MM.1S (cell line): Measurements from ENCODE around the gene TNFAIP1.

Experiments used
- DNase-seq: peaks from one replicate; pipeline ENCODE4 v3.0.0-alpha.2; 2015
- H2AFZ ChIP-seq: fragments of 300-600 bp; sonication (generic); 2 replicates; pipeline ENCODE4 v1.6.0; 2016; ENCODE audit warnings: antibody characterized with exemption, low read length
- H3F3A ChIP-seq: fragments of 300-600 bp; sonication (generic); 2 replicates; pipeline ENCODE4 v1.6.1; 2016; ENCODE audit warnings: mild to moderate bottlenecking, antibody characterized with exemption, low read length, moderate library complexity, mixed read lengths; ENCODE audit not compliant: insufficient read depth
- H3K27ac ChIP-seq: fragments of 300-600 bp; sonication (generic); 2 replicates; pipeline ENCODE4 v1.5.1; 2016; ENCODE audit warnings: mild to moderate bottlenecking, low read length
- H3K27me3 ChIP-seq: fragments of 300-600 bp; sonication (generic); replicated peaks from 2 replicates; pipeline ENCODE4 v1.6.0; 2016; ENCODE audit warnings: low read length; ENCODE audit not compliant: insufficient read depth
- H3K36me3 ChIP-seq: fragments of 300-600 bp; sonication (generic); replicated peaks from 2 replicates; pipeline ENCODE4 v1.6.1; 2016; ENCODE audit warnings: mild to moderate bottlenecking, low read length, mixed read lengths; ENCODE audit not compliant: insufficient read depth
- H3K4me1 ChIP-seq: fragments of 300-600 bp; sonication (generic); 2 replicates; pipeline ENCODE4 v1.6.1; 2016; ENCODE audit warnings: low read length, mixed read lengths
- H3K4me2 ChIP-seq: fragments of 300-600 bp; sonication (generic); 2 replicates; pipeline ENCODE4 v1.6.0; 2016; ENCODE audit warnings: low read depth, low read length
- H3K4me3 ChIP-seq: fragments of 300-600 bp; sonication (generic); 2 replicates; pipeline ENCODE4 v1.5.1; 2016; ENCODE audit warnings: low read length, mixed read lengths
- H3K79me2 ChIP-seq: fragments of 300-600 bp; sonication (generic); 2 replicates; pipeline ENCODE4 v1.6.1; 2016; ENCODE audit warnings: mixed run types, low read length, mixed read lengths
- H3K9ac ChIP-seq: fragments of 300-600 bp; sonication (generic); 2 replicates; pipeline ENCODE4 v1.6.1; 2016; ENCODE audit warnings: low read length, mixed read lengths
- H3K9me2 ChIP-seq: fragments of 300-600 bp; sonication (generic); replicated peaks from 2 replicates; pipeline ENCODE4 v1.6.1; 2016; ENCODE audit warnings: mild to moderate bottlenecking, low read length, mixed read lengths; ENCODE audit not compliant: insufficient read depth
- H3K9me3 ChIP-seq: fragments of 300-600 bp; sonication (generic); replicated peaks from 2 replicates; pipeline ENCODE4 v1.6.1; 2016; ENCODE audit warnings: mild to moderate bottlenecking, low read length, mixed read lengths; ENCODE audit not compliant: insufficient read depth
- H4K20me1 ChIP-seq: fragments of 300-600 bp; sonication (generic); 2 replicates; pipeline ENCODE4 v1.6.1; 2016; ENCODE audit warnings: mild to moderate bottlenecking, low read length, moderate library complexity, mixed read lengths; ENCODE audit not compliant: insufficient read depth
- CTCF ChIP-seq: fragments of 300-600 bp; sonication (generic); IDR thresholded peaks from 2 replicates; pipeline ENCODE4 v1.5.1; 2016; ENCODE audit warnings: antibody characterized with exemption, low read length, mixed read lengths
- EZH2 ChIP-seq: fragments of 300-600 bp; sonication (generic); optimal IDR thresholded peaks from 2 replicates; pipeline ENCODE3; 2017; ENCODE audit warnings: low read depth, mild to moderate bottlenecking, antibody characterized with exemption, low read length, mixed read lengths
- EZH2phosphoT487 ChIP-seq: fragments of 300-600 bp; sonication (generic); IDR thresholded peaks from 2 replicates; pipeline ENCODE4 v1.6.1; 2018; ENCODE audit warnings: antibody characterized with exemption, low read length

Gene TNFAIP1

DNA sequence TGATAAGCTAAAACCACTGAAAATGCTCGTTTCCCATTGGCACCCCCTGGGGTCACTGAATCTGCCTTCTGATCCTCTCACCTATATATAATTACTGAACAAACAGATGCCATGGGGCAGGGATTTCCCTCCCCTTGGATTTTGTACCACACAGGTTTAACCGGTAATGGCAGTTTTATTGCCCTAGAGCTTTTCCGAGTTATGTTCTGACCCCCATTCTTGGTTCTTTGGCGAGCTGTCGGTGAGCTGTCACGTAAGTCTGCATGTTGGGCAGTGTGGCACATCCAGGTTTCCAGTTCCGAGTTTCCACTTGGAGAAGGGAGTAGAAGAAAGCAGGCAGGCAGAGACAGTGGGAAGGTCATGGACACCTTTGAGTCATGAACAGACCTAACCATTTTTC, 9.4 kb upstream of the TNFAIP1 start:
- no peak overlapping the region for H3K4me2 ChIP-seq
- DNase-seq: no peak
- H3K9me3 ChIP-seq: no peaks in the 10 kb centered on the region
- H3F3A ChIP-seq: peaks cover 4% of the 10 kb centered on the region; the same call in 1 of the 2 replicates
- H3K27me3 ChIP-seq: no peaks in the 10 kb centered on the region
- TF ChIP-seq EZH2phosphoT487 (no peak), CTCF (no peak), EZH2 (no peak)
- H3K4me3 ChIP-seq: no peak overlapping the region
- no peak overlapping the region for H3K27ac ChIP-seq
- no peak overlapping the region for H3K9ac ChIP-seq
- no peaks in the 10 kb centered on the region for H3K4me1 ChIP-seq
- peaks cover 4% of the 10 kb centered on the region; the same call in 1 of the 2 replicates for H3K36me3 ChIP-seq
- H2AFZ ChIP-seq: no peak overlapping the region
- peaks cover 58% of the 10 kb centered on the region for H3K79me2 ChIP-seq
- no peaks in the 10 kb centered on the region for H4K20me1 ChIP-seq
- no peaks in the 10 kb centered on the region for H3K9me2 ChIP-seq

GRCh38 chr17:28327031-28327607, 8.4 kb upstream of the TNFAIP1 start:
- Histone ChIP-seq H3K79me2 (peaks cover 51% of the 10 kb centered on the region), H3K9me2 (no peaks in the 10 kb centered on the region), H3K9ac (no peak overlapping the region), H3K4me3 (no peak overlapping the region), H3K4me2 (no peak overlapping the region), H3F3A (peaks cover 4% of the 10 kb centered on the region; the same call in 1 of the 2 replicates), H3K27me3 (no peaks in the 10 kb centered on the region), H3K36me3 (0 out of 2 replicates have a peak, but pooled peaks cover 4% of the 10 kb centered on the region), H3K27ac (no peak overlapping the region), H3K9me3 (no peaks in the 10 kb centered on the region), H4K20me1 (no peaks in the 10 kb centered on the region), H3K4me1 (no peaks in the 10 kb centered on the region), H2AFZ (no peak overlapping the region)
- TF ChIP-seq EZH2phosphoT487: no peak
- no peak for TF ChIP-seq EZH2
- TF ChIP-seq CTCF: no peak
- no peak for DNase-seq

- Histone ChIP-seq H2AFZ (no peak overlapping the region), H3F3A (peaks cover 4% of the 10 kb centered on the region; the same call in 1 of the 2 replicates), H3K9me3 (no peaks in the 10 kb centered on the region), H4K20me1 (no peaks in the 10 kb centered on the region), H3K4me2 (no peak overlapping the region), H3K9me2 (no peaks in the 10 kb centered on the region), H3K9ac (no peak overlapping the region), H3K4me3 (no peak overlapping the region), H3K4me1 (no peaks in the 10 kb centered on the region), H3K27me3 (no peaks in the 10 kb centered on the region), H3K79me2 (peaks cover 51% of the 10 kb centered on the region), H3K36me3 (0 out of 2 replicates have a peak, but pooled peaks cover 4% of the 10 kb centered on the region), H3K27ac (no peak overlapping the region)
- TF ChIP-seq EZH2phosphoT487: no peak
- TF ChIP-seq EZH2: no peak
- no peak for TF ChIP-seq CTCF
- no peak for DNase-seq
These were observed 7.9 kb upstream of the TNFAIP1 start for GRCh38 chr17:28327709-28328108.
